NCI-H1048 (cell line): ENCODE measurements around the gene KRT78.

Source experiments
- DNase-seq: peaks from one replicate; lab custom pipeline; 2025; lab: John Stamatoyannopoulos, UW

The KRT78 gene

GRCh38 chr12:52812073-52812400, 36.8 kb downstream of the KRT78 start:
- no peak for DNase-seq

- no peak for DNase-seq
These were observed 37.4 kb downstream of the KRT78 start for GRCh38 chr12:52811191-52812072.

GRCh38 chr12:52810554-52810953, 38.2 kb downstream of the KRT78 start:
- DNase-seq: no peak

- no peak for DNase-seq
These were observed 39.6 kb downstream of the KRT78 start for GRCh38 chr12:52809166-52809565.

GRCh38 chr12:52808573-52809160, 40.1 kb downstream of the KRT78 start:
- DNase-seq: no peak

- no peak for DNase-seq
These were observed 41.0 kb downstream of the KRT78 start for GRCh38 chr12:52807544-52808470.

- DNase-seq: no peak
These were observed 41.8 kb downstream of the KRT78 start for GRCh38 chr12:52806821-52807543.

- DNase-seq: no peak
These were observed 42.5 kb downstream of the KRT78 start for GRCh38 chr12:52806169-52806811.

- no peak for DNase-seq
These were observed 43.1 kb downstream of the KRT78 start for GRCh38 chr12:52805739-52806138.

- DNase-seq: no peak
These were observed 43.8 kb downstream of the KRT78 start for GRCh38 chr12:52805000-52805399.

- no peak for DNase-seq
These were observed 46.4 kb downstream of the KRT78 start for GRCh38 chr12:52802442-52802841.

- DNase-seq: no peak
These were observed 47.0 kb downstream of the KRT78 start for GRCh38 chr12:52801773-52802172.

GRCh38 chr12:52800259-52800917, 48.4 kb downstream of the KRT78 start:
- DNase-seq: no peak

GRCh38 chr12:52799505-52800211, 49.1 kb downstream of the KRT78 start:
- DNase-seq: no peak

- DNase-seq: no peak
These were observed 49.9 kb downstream of the KRT78 start for GRCh38 chr12:52798671-52799504.

GRCh38 chr12:52798003-52798670, 50.7 kb downstream of the KRT78 start:
- no peak for DNase-seq

GRCh38 chr12:52797529-52797894, 51.3 kb downstream of the KRT78 start:
- no peak for DNase-seq

- DNase-seq: no peak
These were observed 51.8 kb downstream of the KRT78 start for GRCh38 chr12:52796839-52797528.
